K562 (cell line): ENCODE results near the gene RAP1A.

ENCODE experiments used
- JUNB ChIP-seq: fragments of 450-650 bp; formaldehyde crosslinking; conservative IDR thresholded peaks from 2 replicates; pipeline ENCODE4 v1.4.0; 2020; ENCODE audit warnings: mild to moderate bottlenecking
- MTA2 ChIP-seq: fragments of 450-650 bp; IDR thresholded peaks from 2 replicates; pipeline ENCODE4 v1.6.1; 2016; ENCODE audit warnings: low read depth
- MTA3 ChIP-seq: fragments of 450-650 bp; formaldehyde crosslinking; IDR thresholded peaks from 2 replicates; pipeline ENCODE4 v1.6.1; 2017; ENCODE audit warnings: mild to moderate bottlenecking, borderline replicate concordance
- TF ChIP-seq, protein P1 (sequence below), 3 experiments: IDR thresholded peaks in 2 of 3; conservative IDR thresholded peaks in 1 of 3; 2 replicates each; pipeline ENCODE4 v1.5.1; 2011 to 2012; ENCODE audit warnings: low read length in 3 of 3, mild to moderate bottlenecking in 3 of 3, control low read depth in 2 of 3, improper control_type of control experiment in 1 of 3, inconsistent platforms in 1 of 3, low read depth in 1 of 3, mixed read lengths in 1 of 3, moderate library complexity in 1 of 3; ENCODE audit not compliant: insufficient read depth in 2 of 3
- TF ChIP-seq, protein P2 (sequence below): fragments of 450-650 bp; IDR thresholded peaks from 2 replicates; pipeline ENCODE4 v1.6.1; 2017; ENCODE audit warnings: antibody characterized with exemption
- TF ChIP-seq, protein P3 (sequence below), 2 experiments: fragments of 450-650 bp in 1 of 2; IDR thresholded peaks; 2 replicates each; pipeline ENCODE4 v1.6.1; 2011 to 2017; ENCODE audit warnings: low read depth in 2 of 2, antibody characterized with exemption in 1 of 2, borderline replicate concordance in 1 of 2, low read length in 1 of 2, mild to moderate bottlenecking in 1 of 2, mixed read lengths in 1 of 2; ENCODE audit not compliant: control insufficient read depth in 1 of 2

DNA sequence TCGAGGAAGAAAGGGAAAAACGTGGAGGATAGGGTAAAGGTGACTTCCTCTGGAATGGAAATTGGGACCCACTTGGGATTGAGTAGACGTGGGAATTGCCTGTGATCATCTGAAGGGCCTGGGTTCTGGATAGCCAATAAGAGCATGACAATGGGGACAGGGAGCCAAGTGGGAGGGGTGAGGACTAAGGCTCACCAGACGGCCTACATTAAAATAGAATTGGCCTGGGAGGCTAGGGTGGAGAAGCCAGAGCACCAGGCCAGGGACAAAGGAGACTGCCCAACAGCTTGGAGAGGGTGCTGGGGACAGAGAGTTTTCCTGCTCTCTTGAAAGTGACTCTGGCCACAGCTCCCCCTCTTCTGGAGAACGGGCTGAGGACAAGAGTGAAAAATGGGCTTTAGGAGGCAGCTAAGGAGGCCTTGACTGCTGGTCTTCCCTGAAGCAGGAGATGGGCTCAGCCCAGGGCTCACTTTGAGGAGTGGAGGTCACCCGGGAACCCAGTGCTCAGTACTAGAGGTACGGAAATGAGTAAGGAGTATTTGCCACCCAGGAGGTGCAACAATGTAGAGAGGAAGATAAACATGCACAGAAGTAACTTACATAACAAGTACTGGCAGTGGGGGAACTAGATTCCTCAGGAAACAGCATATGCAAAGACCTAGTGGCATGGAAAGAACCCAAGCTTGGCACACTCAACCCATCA, 100.8 kb downstream of the RAP1A start:
- TF ChIP-seq MTA2: no peak
- TF ChIP-seq, protein P1, sequence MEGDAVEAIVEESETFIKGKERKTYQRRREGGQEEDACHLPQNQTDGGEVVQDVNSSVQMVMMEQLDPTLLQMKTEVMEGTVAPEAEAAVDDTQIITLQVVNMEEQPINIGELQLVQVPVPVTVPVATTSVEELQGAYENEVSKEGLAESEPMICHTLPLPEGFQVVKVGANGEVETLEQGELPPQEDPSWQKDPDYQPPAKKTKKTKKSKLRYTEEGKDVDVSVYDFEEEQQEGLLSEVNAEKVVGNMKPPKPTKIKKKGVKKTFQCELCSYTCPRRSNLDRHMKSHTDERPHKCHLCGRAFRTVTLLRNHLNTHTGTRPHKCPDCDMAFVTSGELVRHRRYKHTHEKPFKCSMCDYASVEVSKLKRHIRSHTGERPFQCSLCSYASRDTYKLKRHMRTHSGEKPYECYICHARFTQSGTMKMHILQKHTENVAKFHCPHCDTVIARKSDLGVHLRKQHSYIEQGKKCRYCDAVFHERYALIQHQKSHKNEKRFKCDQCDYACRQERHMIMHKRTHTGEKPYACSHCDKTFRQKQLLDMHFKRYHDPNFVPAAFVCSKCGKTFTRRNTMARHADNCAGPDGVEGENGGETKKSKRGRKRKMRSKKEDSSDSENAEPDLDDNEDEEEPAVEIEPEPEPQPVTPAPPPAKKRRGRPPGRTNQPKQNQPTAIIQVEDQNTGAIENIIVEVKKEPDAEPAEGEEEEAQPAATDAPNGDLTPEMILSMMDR (IDR thresholded peaks at IDR 0.05 in 2 of 3, conservative IDR thresholded peaks at IDR 0.05 in 1 of 3; ENCODE audit: insufficient read depth in 2 of 3, low read depth in 1 of 3, low read length in 3 of 3): no peak
- TF ChIP-seq JUNB: no peak
- TF ChIP-seq, protein P2, sequence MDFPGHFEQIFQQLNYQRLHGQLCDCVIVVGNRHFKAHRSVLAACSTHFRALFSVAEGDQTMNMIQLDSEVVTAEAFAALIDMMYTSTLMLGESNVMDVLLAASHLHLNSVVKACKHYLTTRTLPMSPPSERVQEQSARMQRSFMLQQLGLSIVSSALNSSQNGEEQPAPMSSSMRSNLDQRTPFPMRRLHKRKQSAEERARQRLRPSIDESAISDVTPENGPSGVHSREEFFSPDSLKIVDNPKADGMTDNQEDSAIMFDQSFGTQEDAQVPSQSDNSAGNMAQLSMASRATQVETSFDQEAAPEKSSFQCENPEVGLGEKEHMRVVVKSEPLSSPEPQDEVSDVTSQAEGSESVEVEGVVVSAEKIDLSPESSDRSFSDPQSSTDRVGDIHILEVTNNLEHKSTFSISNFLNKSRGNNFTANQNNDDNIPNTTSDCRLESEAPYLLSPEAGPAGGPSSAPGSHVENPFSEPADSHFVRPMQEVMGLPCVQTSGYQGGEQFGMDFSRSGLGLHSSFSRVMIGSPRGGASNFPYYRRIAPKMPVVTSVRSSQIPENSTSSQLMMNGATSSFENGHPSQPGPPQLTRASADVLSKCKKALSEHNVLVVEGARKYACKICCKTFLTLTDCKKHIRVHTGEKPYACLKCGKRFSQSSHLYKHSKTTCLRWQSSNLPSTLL: no peak
- TF ChIP-seq, protein P3, sequence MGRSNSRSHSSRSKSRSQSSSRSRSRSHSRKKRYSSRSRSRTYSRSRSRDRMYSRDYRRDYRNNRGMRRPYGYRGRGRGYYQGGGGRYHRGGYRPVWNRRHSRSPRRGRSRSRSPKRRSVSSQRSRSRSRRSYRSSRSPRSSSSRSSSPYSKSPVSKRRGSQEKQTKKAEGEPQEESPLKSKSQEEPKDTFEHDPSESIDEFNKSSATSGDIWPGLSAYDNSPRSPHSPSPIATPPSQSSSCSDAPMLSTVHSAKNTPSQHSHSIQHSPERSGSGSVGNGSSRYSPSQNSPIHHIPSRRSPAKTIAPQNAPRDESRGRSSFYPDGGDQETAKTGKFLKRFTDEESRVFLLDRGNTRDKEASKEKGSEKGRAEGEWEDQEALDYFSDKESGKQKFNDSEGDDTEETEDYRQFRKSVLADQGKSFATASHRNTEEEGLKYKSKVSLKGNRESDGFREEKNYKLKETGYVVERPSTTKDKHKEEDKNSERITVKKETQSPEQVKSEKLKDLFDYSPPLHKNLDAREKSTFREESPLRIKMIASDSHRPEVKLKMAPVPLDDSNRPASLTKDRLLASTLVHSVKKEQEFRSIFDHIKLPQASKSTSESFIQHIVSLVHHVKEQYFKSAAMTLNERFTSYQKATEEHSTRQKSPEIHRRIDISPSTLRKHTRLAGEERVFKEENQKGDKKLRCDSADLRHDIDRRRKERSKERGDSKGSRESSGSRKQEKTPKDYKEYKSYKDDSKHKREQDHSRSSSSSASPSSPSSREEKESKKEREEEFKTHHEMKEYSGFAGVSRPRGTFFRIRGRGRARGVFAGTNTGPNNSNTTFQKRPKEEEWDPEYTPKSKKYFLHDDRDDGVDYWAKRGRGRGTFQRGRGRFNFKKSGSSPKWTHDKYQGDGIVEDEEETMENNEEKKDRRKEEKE (IDR thresholded peaks at IDR 0.05; ENCODE audit: borderline replicate concordance in 1 of 2, control insufficient read depth in 1 of 2, low read depth in 2 of 2, low read length in 1 of 2): no peak
- no peak for TF ChIP-seq MTA3
